ENCODE results near the gene VWA7. TPM values are rescaled to one million over a fixed set of nuclear protein-coding genes. Genes with fewer than 3 reads are reported as not detected.

Gene VWA7
- total RNA-seq, 3 donors from 2014 or later: under 0.01 to 1.6 TPM; not detected in 1

GRCh38 chr6:31792090-31792374 lies 14.9 kb upstream of the VWA7 start:
- H3K36me3 ChIP-seq: no peaks in the 10 kb centered on the region
- no peaks in the 10 kb centered on the region for H3K9me3 ChIP-seq
- H3K27ac ChIP-seq: no peak overlapping the region
- H3K4me1 ChIP-seq: no peaks in the 10 kb centered on the region
- intact Hi-C loops (cut with DNase I; ENCODE audit: low total_unique reads): no loop called here
- H3K27me3 ChIP-seq: no peaks in the 10 kb centered on the region
- no peak for TF ChIP-seq POLR2A (IDR thresholded peaks at IDR 0.05)
- TF ChIP-seq, protein P1, sequence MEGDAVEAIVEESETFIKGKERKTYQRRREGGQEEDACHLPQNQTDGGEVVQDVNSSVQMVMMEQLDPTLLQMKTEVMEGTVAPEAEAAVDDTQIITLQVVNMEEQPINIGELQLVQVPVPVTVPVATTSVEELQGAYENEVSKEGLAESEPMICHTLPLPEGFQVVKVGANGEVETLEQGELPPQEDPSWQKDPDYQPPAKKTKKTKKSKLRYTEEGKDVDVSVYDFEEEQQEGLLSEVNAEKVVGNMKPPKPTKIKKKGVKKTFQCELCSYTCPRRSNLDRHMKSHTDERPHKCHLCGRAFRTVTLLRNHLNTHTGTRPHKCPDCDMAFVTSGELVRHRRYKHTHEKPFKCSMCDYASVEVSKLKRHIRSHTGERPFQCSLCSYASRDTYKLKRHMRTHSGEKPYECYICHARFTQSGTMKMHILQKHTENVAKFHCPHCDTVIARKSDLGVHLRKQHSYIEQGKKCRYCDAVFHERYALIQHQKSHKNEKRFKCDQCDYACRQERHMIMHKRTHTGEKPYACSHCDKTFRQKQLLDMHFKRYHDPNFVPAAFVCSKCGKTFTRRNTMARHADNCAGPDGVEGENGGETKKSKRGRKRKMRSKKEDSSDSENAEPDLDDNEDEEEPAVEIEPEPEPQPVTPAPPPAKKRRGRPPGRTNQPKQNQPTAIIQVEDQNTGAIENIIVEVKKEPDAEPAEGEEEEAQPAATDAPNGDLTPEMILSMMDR (IDR thresholded peaks at IDR 0.05): no peak
- TF ChIP-seq POLR2AphosphoS5 (IDR thresholded peaks at IDR 0.05): no peak
- DNase-seq (ENCODE audit: low spot score in 2 of 2): no peak
- H3K4me3 ChIP-seq: no peak overlapping the region

DNA sequence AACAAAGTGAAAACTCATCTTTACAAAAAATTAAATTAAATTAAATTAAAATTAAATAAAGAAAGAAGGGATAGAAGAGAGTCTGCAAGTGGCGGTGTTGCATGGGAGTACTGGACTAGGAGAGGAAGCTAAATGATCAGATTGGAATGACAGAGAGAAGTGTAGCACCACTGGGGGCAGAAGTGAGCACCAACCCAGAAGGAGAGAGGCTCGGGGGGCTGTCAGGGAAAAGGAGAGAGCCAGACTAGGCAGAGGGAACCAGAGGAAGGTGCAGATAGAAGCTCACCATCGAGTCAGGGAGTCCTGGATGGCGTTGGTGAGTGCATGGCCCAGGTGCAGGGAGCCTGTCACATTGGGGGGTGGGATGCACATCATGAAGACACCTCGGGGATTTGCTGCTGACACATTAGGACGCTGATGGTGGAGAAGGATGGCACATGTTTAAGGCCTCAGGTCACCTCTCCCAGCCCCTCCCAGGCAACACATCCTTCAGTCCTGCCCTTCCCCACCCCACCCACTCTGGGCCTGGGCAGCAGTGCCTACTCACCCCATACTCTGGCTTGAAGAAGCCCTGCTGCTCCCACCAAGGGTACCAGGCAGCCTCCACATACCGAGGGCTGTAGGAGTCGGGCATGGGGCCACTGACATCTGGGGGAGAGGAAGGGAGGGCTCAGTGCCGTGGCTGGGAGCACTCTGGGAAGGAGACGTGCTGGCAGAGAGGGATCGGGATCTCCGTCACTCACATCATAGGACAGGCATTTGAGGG lies 14.4 kb upstream of the VWA7 start:
- no peak for DNase-seq (ENCODE audit: low spot score in 2 of 2)
- Histone ChIP-seq H3K4me3 (no peak overlapping the region), H3K4me1 (no peaks in the 10 kb centered on the region), H3K9me3 (no peaks in the 10 kb centered on the region), H3K27me3 (no peaks in the 10 kb centered on the region), H3K27ac (no peak overlapping the region), H3K36me3 (no peaks in the 10 kb centered on the region)
- TF ChIP-seq, protein P1 (IDR thresholded peaks at IDR 0.05): peak; percentile 14 to 45 (median 39)
- TF ChIP-seq POLR2AphosphoS5 (IDR thresholded peaks at IDR 0.05) (no peak), POLR2A (IDR thresholded peaks at IDR 0.05) (no peak)
- intact Hi-C loops (cut with DNase I; ENCODE audit: low total_unique reads): no loop called here

GRCh38 chr6:31785475-31785874 lies 8.3 kb upstream of the VWA7 start:
- no peaks in the 10 kb centered on the region for H3K27me3 ChIP-seq
- no peak for DNase-seq (ENCODE audit: low spot score in 2 of 2)
- H3K4me1 ChIP-seq: no peaks in the 10 kb centered on the region
- intact Hi-C loops (cut with DNase I; ENCODE audit: low total_unique reads): no loop called here
- no peaks in the 10 kb centered on the region for H3K9me3 ChIP-seq
- no peak overlapping the region for H3K27ac ChIP-seq
- TF ChIP-seq POLR2AphosphoS5 (IDR thresholded peaks at IDR 0.05) (no peak), POLR2A (IDR thresholded peaks at IDR 0.05) (no peak)
- TF ChIP-seq, protein P1 (IDR thresholded peaks at IDR 0.05): no peak
- H3K4me3 ChIP-seq: no peak overlapping the region
- no peaks in the 10 kb centered on the region for H3K36me3 ChIP-seq

DNA sequence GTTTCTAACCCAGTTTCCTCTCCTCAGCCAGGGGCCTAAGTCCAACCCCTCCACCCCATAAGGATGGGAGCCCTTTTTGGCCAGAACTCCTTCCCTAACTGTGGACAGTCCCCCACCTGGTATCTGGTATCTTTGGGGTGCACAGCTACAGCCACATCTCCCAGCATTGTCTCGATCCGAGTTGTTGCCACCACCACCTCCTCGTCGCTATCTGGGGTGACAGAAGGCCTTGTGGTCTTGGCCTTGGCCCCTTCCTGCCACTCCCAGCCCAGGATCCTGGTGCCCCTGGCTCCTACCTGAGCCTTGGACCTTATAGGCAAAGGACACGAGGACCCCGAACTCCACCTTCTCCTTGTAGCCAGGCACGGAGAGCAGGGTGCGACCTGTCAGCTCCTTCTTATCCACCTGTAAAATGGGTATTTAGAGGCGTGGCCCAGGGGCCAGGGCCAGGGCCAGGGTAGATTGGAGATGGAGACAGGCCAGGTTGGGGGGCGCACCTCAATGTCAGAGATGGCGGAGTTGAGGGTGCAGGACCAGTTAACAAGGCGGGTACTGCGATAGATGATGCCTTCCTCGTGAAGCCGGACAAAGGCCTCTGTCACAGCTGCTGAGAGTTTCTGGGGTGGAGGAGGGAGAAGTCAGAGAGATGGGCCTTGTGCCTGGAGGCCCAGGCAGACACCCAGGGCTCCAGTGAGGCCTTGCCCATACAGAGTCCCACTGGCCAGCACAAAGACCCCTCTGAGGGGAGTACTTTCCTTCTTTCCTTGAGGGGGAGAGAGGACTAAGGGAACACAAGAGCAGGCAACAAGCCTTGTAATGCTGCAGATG lies 7.2 kb upstream of the VWA7 start:
- H3K27ac ChIP-seq: no peak overlapping the region
- TF ChIP-seq POLR2A (IDR thresholded peaks at IDR 0.05) (no peak), POLR2AphosphoS5 (IDR thresholded peaks at IDR 0.05) (no peak)
- TF ChIP-seq, protein P1 (IDR thresholded peaks at IDR 0.05): no peak
- H3K36me3 ChIP-seq: no peaks in the 10 kb centered on the region
- intact Hi-C loops (cut with DNase I; ENCODE audit: low total_unique reads): no loop called here
- no peaks in the 10 kb centered on the region for H3K4me1 ChIP-seq
- no peaks in the 10 kb centered on the region for H3K9me3 ChIP-seq
- H3K4me3 ChIP-seq: no peak overlapping the region
- no peaks in the 10 kb centered on the region for H3K27me3 ChIP-seq
- DNase-seq (ENCODE audit: low spot score in 2 of 2): no peak
